Medulla oblongata (tissue), 1 donor: ENCODE measurements around the gene DNMT3A.

Source experiments
- DNase-seq: peaks from one replicate; pipeline ENCODE4 v3.0.0-alpha.2; 2015; ENCODE audit errors: extremely low spot score

The DNMT3A gene

GRCh38 chr2:25306777-25307368, 34.9 kb downstream of the DNMT3A start:
- DNase-seq, result peak; percentile 73

GRCh38 chr2:25305775-25306174, 36.0 kb downstream of the DNMT3A start:
- DNase-seq, result peak; percentile 90

- DNase-seq, result no peak
Observed at GRCh38 chr2:25304826-25305596, 36.7 kb downstream of the DNMT3A start.

GRCh38 chr2:25304321-25304720, 37.4 kb downstream of the DNMT3A start:
- DNase-seq, result no peak

GRCh38 chr2:25303633-25304236, 38.0 kb downstream of the DNMT3A start:
- no peak for DNase-seq

GRCh38 chr2:25302758-25303375, 38.9 kb downstream of the DNMT3A start:
- DNase-seq, result no peak

- no peak for DNase-seq
Observed at GRCh38 chr2:25301453-25302352, 40.0 kb downstream of the DNMT3A start.

GRCh38 chr2:25300001-25300400, 41.7 kb downstream of the DNMT3A start:
- no peak for DNase-seq

- DNase-seq, result no peak
Observed at GRCh38 chr2:25298776-25299431, 42.8 kb downstream of the DNMT3A start.

- no peak for DNase-seq
Observed at GRCh38 chr2:25297738-25298137, 44.0 kb downstream of the DNMT3A start.

- no peak for DNase-seq
Observed at GRCh38 chr2:25295621-25296020, 46.1 kb downstream of the DNMT3A start.

GRCh38 chr2:25294573-25295462, 46.9 kb downstream of the DNMT3A start:
- peak; percentile 84 for DNase-seq

GRCh38 chr2:25293958-25294562, 47.7 kb downstream of the DNMT3A start:
- no peak for DNase-seq

- no peak for DNase-seq
Observed at GRCh38 chr2:25293145-25293544, 48.6 kb downstream of the DNMT3A start.

GRCh38 chr2:25292408-25292807, 49.3 kb downstream of the DNMT3A start:
- no peak for DNase-seq

- DNase-seq, result no peak
Observed at GRCh38 chr2:25290811-25291495, 50.8 kb downstream of the DNMT3A start.

- no peak for DNase-seq
Observed at GRCh38 chr2:25286723-25287483, 54.8 kb downstream of the DNMT3A start.

GRCh38 chr2:25286025-25286400, 55.7 kb downstream of the DNMT3A start:
- no peak for DNase-seq
